Activated CD8-positive, alpha-beta T cell treated with anti-CD3 and anti-CD28 coated beads for 36 hours (primary cell): ENCODE results near the gene SVIL. TPM values are rescaled to one million over a fixed set of nuclear protein-coding genes. Genes with fewer than 3 reads are reported as not detected.
A peak's percentile ranks its signal among the peaks of the same experiment; 100 is the strongest.
"Not testable (repeated sequence)": the region's sequence is repeated elsewhere in the genome, so short reads cannot be mapped to it uniquely, and the experiment has no call there.

Experiments used
- ATAC-seq: fragments of 200-7000 bp; cut with Tn5 transposase; one replicate; pipeline ENCODE4 v1.10.0; 2021; ENCODE audit warnings: mild to moderate bottlenecking, moderate library complexity
- CTCF ChIA-PET: fragments of 350-600 bp; sonication (Branson Sonifier 250); formaldehyde crosslinking; loops from one replicate; lab custom pipeline; 2021; ENCODE audit warnings: antibody characterized with exemption; lab: Charles Lee
- POLR2A ChIA-PET: fragments of 350-600 bp; sonication (Branson Sonifier 250); formaldehyde crosslinking; loops from one replicate; lab custom pipeline; 2021; ENCODE audit warnings: antibody characterized with exemption; lab: Charles Lee
- DNase-seq: peaks from one replicate; pipeline ENCODE4 v3.0.0-alpha.2; 2020
- H3K27ac Mint-ChIP-seq: one replicate; pipeline ENCODE4 v1.8.0; 2021; ENCODE audit warnings: mild to moderate bottlenecking, mixed read lengths
- H3K27me3 Mint-ChIP-seq: one replicate; pipeline ENCODE4 v1.8.0; 2021; ENCODE audit warnings: mixed read lengths
- H3K36me3 Mint-ChIP-seq: one replicate; pipeline ENCODE4 v1.8.0; 2021; ENCODE audit warnings: low read depth, mixed read lengths
- H3K4me1 Mint-ChIP-seq: one replicate; pipeline ENCODE4 v1.8.0; 2021; ENCODE audit warnings: low read depth, mixed read lengths
- H3K4me3 Mint-ChIP-seq: one replicate; pipeline ENCODE4 v1.8.0; 2021; ENCODE audit warnings: mild to moderate bottlenecking, moderate library complexity, mixed read lengths
- H3K9me3 Mint-ChIP-seq: one replicate; pipeline ENCODE4 v1.8.0; 2021; ENCODE audit warnings: mixed read lengths
- intact Hi-C: fragments of 100-400 bp; cut with micrococcal nuclease; formaldehyde crosslinking; loops from one replicate; pipeline ENCODE4 v1.10.0; 2022
- total RNA-seq, 2 experiments: library from RNA; stranded (reverse); gene quantifications; one replicate each; pipeline ENCODE4 v1.2.3, GENCODE V29; 2021
- TF ChIP-seq, protein P1 (sequence below): fragments of 200-600 bp; IDR thresholded peaks from one replicate; pipeline ENCODE4 v1.8.0; 2022; ENCODE audit warnings: antibody characterized with exemption, mild to moderate bottlenecking

SVIL gene
- total RNA-seq, 2 experiments from 2014 or later = 7.9 to 8.9 TPM

GRCh38 chr10:29486433-29486832, 148.3 kb downstream of the SVIL start:
- H3K9me3 Mint-ChIP-seq = no peaks in the 10 kb centered on the region
- CTCF ChIA-PET = interaction anchor here (0.7 to 3.0 kb wide), 5 partner anchors 10 to 108 kb away, joined by 3 to 25 read pairs (median 3); no protein-coding TSS in a partner anchor
- intact Hi-C loops = no loop called here
- peaks cover 60% of the 10 kb centered on the region for H3K4me1 Mint-ChIP-seq
- POLR2A ChIA-PET = no interaction called here
- peaks cover 33% of the 10 kb centered on the region for H3K36me3 Mint-ChIP-seq
- H3K4me3 Mint-ChIP-seq = peak overlapping the region; percentile 15
- TF ChIP-seq, protein P1, sequence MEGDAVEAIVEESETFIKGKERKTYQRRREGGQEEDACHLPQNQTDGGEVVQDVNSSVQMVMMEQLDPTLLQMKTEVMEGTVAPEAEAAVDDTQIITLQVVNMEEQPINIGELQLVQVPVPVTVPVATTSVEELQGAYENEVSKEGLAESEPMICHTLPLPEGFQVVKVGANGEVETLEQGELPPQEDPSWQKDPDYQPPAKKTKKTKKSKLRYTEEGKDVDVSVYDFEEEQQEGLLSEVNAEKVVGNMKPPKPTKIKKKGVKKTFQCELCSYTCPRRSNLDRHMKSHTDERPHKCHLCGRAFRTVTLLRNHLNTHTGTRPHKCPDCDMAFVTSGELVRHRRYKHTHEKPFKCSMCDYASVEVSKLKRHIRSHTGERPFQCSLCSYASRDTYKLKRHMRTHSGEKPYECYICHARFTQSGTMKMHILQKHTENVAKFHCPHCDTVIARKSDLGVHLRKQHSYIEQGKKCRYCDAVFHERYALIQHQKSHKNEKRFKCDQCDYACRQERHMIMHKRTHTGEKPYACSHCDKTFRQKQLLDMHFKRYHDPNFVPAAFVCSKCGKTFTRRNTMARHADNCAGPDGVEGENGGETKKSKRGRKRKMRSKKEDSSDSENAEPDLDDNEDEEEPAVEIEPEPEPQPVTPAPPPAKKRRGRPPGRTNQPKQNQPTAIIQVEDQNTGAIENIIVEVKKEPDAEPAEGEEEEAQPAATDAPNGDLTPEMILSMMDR = no peak
- peak; percentile 31 for ATAC-seq
- no peaks in the 10 kb centered on the region for H3K27me3 Mint-ChIP-seq
- H3K27ac Mint-ChIP-seq = peak overlapping the region; percentile 88
- peak; percentile 87 for DNase-seq

DNA sequence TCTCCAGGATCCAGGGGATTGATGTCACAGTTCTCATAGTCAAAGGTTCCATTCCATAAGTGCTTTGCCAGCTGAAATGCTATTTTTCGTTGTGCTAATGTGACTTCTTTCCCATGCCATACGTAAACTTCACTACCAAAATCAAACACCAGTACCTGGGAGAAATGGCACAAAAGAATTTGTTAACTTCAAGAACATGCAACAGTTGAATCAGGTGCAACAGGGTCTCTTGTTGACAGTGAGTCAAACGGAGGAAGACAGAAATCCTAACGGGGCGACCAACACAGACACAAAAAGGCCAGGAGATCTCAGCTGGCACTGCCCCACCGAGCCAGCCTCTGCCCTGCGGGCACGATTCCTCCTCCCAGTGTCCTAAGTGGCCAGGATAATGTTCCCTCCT, 150.1 kb downstream of the SVIL start:
- DNase-seq, H3K9me3 Mint-ChIP-seq, POLR2A ChIA-PET, ATAC-seq, H3K4me3 Mint-ChIP-seq, H3K27me3 Mint-ChIP-seq, intact Hi-C loops: not testable (repeated sequence)
- Mint-ChIP-seq H3K36me3 (peaks cover 33% of the 10 kb centered on the region), H3K4me1 (peaks cover 60% of the 10 kb centered on the region), H3K27ac (peak overlapping the region; percentile 8)
- CTCF ChIA-PET = interaction anchor here (3.0 kb wide), 1 partner anchor 12 kb away, joined by 24 read pairs; no protein-coding TSS in a partner anchor

DNA sequence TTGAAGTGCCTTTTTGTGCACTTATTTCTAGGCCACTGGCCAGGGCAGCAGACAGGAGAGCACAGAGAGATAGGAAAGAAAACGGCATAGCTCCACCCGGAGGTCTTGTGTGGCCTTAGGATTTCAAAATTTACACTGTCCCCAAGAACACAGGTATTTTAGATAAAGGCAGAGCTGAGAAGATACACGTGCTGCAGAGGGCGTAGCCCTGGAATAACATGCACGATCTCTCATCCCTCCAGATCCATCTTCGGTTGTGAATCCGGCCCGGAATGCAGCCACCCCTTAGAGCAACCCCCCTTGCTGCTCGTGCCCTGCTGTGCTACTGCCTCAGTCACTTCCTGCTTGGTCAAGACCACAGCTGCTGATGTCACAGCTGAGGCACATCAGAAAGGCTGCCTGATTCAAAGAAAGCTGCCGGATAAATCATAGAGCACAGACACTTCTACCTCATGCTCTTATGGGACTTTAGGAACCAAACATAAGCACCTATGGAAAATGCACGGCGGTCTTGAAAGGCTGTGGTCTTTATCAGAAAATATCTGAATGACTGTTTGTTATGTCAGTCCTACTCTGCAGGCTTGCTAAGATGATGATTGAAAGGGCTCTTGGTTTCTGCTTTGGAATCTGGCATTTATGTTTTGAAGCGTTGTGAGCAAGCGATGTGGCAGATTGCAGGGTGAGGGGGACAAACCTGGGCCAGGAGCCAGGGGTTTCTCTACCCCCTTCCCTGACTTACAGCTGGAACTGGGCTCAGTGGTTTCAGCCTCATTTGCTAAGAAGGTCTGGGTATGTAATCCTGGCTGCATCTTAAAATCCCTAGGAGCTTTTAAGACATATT, 152.0 kb downstream of the SVIL start:
- Mint-ChIP-seq H3K4me1 (peaks cover 51% of the 10 kb centered on the region), H3K4me3 (peak overlapping the region; percentile 6), H3K36me3 (peaks cover 22% of the 10 kb centered on the region), H3K27me3 (no peaks in the 10 kb centered on the region), H3K27ac (peak overlapping the region; percentile 80), H3K9me3 (no peaks in the 10 kb centered on the region)
- TF ChIP-seq, protein P1 = no peak
- intact Hi-C loops = no loop called here
- ChIA-PET CTCF (interaction anchor here (0.6 to 3.0 kb wide), 8 partner anchors 9 to 107 kb away, joined by 3 to 24 read pairs (median 3); no protein-coding TSS in a partner anchor), POLR2A (no interaction called here)
- DNase-seq = peak; percentile 86
- ATAC-seq = peak; percentile 88

GRCh38 chr10:29481906-29482440, 152.8 kb downstream of the SVIL start:
- H3K9me3 Mint-ChIP-seq = no peaks in the 10 kb centered on the region
- ChIA-PET CTCF (interaction anchor here (0.9 to 3.0 kb wide), 5 partner anchors 8 to 108 kb away, joined by 3 to 24 read pairs (median 4); no protein-coding TSS in a partner anchor), POLR2A (no interaction called here)
- peak overlapping the region; percentile 80 for H3K27ac Mint-ChIP-seq
- peaks cover 15% of the 10 kb centered on the region for H3K36me3 Mint-ChIP-seq
- ATAC-seq (no peak), DNase-seq (no peak)
- H3K27me3 Mint-ChIP-seq = no peaks in the 10 kb centered on the region
- intact Hi-C loops = no loop called here
- peaks cover 42% of the 10 kb centered on the region for H3K4me1 Mint-ChIP-seq
- no peak overlapping the region for H3K4me3 Mint-ChIP-seq
- TF ChIP-seq, protein P1 = no peak

DNA sequence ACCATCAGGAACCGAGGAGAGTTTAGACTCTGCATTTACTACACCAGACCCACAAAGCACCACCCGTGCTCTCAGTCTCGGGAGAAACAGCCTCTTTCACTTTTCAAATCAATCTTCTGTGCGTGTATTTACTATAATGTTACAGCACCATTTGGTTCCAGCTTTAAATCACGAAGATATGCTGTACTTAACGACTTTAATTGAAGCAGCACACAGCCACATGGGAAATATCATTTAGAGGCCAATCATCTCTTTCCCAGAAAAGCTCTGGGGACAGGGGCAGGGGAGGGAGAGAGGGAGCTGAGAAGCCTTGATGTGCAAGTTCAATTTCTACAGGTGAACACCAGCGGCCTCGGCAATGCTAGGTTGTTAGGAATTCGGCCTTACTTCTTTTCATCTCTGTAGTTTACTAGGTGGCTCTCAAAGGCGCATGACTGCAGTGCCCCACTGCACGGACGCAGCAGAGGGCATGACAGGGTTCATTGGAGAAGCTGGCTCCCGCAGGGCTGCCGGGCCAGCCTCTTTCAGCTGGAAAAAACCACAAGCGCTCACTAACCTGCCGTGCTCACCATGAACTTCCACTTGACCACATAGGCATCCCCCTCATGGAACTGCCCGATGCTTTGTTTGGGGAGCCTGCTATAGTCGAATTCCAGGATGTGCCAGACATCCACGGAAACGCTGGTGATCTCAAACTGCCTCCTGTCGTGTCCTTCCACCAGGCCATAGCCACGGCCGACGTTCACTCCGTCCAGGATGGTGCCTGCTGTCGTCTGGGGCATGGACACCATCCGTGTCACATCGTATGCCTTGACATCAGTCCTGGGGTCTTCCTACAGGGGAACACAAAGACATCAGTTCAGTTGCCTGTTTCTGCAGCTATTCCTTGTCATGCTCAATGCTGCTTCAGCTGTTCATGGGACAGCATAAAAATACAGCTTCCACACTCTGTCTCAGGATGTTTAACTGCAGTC, 154.5 kb downstream of the SVIL start:
- Mint-ChIP-seq H3K27me3 (no peaks in the 10 kb centered on the region), H3K36me3 (peaks cover 7% of the 10 kb centered on the region), H3K27ac (no peak overlapping the region), H3K9me3 (no peaks in the 10 kb centered on the region), H3K4me3 (no peak overlapping the region), H3K4me1 (peaks cover 27% of the 10 kb centered on the region)
- DNase-seq = no peak
- POLR2A ChIA-PET = no interaction called here
- TF ChIP-seq, protein P1 = no peak
- CTCF ChIA-PET = no interaction called here
- intact Hi-C loops = no loop called here
- no peak for ATAC-seq
